Suppressor macrophage (primary cell): ENCODE results near the gene LIPC.

ENCODE experiments used
- DNase-seq, 4 experiments: peaks; one replicate each; pipeline ENCODE4 v3.0.0-alpha.2; 2020 to 2022

Gene LIPC

DNA sequence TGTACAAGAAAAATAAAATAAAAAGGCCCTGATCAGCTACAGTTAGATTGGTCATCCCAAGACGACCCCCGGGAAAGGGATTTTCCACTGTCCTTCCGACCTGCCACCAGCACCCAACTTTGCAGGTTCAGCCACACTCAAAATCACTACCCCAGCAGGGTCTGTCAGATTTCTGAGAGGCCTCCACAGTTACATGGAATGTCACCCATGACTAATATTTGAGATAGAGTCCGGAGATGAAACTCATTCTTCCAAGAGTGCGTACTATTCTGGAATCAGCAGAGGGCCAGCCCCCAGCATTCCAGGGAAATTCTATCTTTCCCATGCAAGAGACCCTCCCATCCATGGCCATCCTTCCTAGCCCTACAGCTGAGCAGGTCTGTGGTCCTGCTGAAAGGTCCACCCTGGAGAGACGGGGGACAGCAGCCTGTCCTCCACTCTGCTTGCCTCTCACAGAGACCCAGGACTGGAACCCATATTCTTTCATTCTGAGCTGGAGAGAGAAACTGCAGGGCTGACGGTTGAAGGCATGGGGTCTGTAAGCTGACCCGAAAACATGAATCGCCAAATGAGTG lies 5.8 kb downstream of the LIPC start:
- DNase-seq = no peak

DNA sequence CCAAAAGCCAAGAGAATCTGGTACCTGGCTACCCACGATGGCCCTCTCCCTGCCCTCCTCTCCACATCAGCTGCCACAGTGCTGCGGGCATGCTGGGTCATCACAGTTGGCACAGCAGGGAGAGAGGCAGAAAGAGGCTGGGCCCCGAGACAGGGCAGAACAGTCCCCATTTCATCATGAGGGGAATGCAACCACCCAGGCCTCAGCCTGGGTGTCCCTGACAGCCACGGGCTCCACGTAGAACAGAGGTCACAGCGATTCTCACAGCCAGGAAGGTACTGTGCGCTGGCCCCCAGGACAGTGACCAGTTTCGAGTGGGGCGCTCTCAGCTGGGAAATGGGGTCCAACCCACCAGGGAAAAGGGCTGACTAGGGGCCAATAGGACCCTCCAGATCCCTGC lies 6.3 kb downstream of the LIPC start:
- no peak for DNase-seq

GRCh38 chr15:58438956-58439355 lies 7.2 kb downstream of the LIPC start:
- DNase-seq = peak; percentile 68 to 83 (median 77)

DNA sequence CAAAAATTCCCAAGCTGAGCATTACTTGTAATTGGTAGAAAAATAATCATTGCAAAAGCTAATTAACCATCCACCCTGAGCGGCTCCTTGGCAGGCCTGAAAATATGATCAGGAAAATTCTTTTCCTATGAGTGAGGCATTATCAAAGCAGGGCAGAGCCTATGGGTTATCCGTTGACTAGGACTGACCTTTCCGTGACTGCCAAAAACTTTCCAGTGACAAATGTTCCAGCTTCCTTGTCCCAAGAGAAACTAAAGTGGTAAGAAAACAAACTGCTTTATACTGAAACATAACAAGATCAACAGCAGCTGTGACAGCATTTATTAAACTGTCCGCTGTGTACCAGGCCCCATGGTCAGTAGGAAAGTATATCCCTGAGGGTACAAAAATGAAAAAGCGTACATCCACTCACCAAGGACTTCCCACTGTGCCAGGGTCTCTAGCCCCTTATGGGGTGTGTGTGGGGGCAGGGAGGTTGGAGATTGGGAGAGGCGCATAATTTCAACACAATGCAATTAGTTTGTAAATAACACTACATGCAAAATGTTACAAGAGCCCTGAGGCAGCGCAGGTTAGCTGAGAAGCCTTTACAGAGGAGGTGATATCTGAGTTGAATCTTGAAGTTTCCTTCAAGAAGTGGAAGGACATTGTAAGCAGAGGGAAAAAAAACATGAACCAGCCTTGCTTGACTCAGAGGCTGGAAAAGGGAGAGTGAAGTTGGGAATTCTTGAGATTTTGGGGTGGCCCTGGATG lies 8.5 kb downstream of the LIPC start:
- no peak for DNase-seq

DNA sequence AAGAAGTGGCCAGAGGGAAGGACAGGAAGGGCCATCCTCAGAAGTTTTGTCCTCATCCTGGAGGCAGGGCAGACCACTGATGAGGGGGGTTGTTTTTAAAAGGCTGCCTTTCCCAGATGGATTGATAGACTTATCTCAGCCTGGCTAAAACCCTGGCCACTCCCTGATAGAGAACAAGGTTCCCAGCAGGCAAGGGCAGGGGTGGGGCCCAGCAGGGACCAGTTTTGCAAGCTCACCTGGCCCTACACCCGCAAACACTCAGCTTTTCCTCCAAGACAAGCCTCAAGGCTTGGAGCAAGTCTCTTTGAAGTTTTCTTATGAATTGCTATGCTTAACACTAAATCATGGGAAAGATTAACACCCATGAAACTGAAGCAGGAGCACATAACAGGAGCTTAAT lies 9.1 kb downstream of the LIPC start:
- DNase-seq = no peak

DNA sequence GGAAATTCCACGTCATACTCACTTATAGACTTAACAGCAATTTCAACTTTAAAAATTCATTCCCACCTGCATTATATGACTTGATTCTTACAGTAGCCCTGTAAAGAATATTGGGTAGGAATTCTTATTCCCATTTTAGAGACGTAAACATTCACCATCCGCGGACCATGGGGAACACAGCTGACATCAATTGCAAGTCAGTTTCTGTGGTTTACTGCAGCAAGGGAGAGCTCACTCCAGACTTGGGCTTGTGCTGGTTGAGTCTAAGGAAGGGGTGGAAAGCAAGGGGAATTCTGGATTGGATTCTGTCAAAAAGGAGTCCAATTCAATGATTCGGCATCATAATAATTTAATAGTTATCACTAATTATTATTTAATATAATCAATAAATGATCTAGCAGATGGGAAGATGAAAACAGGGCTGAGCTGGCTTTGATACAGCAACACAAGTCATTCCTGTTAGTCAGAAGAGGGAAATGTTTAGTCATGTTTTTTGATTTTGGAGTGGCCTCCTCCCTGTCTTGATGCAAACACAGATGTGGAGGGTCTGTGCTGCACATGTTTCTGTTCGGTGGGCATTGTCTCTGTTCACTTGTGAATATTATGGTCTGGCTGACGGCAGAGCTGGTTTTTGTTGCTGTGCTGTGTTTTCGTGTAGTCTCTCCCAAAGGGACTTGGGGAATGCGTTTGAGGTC lies 9.7 kb downstream of the LIPC start:
- DNase-seq = no peak

DNA sequence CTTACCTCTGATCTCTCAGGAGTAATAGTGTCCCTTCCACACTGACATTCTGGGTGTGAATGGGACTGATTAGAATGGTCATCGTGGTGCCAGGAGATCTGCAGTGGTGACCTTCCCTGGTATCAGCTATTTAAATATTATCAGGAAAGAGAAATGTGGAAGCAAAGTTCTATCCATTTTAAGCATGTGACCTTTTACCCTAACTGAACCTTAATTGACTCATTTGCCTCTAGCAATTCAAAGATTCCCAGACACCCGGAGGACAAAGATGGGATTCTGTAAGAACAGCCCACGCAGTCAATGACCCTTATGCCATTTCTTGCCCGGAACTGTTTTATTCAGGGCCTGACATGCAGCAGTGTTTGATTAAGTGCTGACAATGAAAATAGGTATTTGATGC lies 10.3 kb downstream of the LIPC start:
- peak in 3 of 4 experiments; percentile 20 to 58 (median 26) for DNase-seq

- no peak for DNase-seq
Observed at GRCh38 chr15:58443308-58443707, 11.5 kb downstream of the LIPC start.

DNA sequence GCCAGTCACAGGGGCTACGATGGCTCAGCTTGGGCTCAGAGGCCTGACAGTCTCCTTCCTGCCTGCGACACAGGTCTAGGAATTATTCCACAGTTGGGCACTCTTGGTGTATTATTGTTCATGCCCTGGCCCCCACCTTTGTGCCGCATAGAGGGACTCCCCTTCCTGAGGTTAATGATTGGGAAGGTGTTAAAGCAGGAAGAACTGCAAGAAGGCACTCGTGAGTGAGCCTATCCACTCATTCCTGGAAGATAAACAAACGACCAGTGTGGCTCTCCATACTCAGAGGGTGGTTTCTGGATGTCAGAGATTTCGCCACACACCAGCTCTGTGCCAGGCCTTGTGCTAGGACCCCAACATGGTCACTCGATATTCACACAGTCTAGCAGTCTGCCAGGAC lies 12.3 kb downstream of the LIPC start:
- no peak for DNase-seq

DNA sequence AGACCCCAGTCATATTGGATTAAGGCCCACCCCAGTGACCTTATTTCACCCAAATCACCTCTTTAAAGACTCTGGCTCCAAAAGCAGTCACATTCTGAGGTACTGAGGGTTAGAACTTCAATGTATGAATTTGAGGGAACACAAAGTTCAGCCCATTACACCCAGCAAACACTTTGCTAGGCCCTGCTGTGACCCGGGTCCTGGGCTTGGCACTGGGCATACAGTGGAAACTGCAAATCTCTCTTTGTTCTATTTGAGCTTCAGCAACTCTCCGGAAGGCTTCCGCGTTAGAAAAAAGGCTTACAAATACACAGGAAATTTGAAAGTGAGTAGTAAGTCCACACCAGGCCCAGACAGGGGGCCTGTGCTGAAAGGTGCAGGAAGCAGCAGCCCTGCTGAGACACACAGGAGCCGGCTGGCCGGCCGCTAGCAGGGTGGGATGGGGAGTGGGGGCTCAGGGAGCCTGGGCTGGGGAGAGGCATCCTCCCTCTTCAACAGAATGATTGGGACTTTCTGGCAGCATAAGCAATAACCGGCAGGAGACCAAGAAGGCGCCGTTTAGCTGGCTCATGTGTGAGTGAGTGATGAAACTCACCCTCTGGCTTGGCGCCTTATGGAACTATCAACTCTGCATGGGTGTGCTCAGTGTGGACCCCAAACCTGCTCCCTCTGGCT lies 13.0 kb downstream of the LIPC start:
- no peak for DNase-seq

GRCh38 chr15:58445865-58446264 lies 14.1 kb downstream of the LIPC start:
- no peak for DNase-seq

DNA sequence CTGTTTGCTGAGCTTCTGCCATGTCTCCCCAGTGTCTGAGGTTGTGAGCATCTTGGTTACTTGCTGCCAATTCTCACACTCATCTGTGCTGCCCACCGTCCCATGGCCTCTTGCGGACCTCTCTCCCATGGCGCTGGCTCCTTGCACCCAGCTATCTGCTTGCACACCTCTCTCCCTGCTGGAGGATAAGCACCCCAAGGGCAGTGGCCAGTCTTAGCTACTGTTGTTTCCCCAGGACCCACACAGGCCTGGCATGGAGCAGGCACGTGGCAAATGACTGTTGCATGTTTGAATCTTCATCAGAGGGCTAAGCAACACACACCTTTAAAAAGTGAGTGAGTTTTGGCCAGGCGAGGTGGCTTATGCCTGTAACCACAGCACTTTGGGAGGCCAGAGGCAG lies 14.7 kb downstream of the LIPC start:
- DNase-seq = no peak

DNA sequence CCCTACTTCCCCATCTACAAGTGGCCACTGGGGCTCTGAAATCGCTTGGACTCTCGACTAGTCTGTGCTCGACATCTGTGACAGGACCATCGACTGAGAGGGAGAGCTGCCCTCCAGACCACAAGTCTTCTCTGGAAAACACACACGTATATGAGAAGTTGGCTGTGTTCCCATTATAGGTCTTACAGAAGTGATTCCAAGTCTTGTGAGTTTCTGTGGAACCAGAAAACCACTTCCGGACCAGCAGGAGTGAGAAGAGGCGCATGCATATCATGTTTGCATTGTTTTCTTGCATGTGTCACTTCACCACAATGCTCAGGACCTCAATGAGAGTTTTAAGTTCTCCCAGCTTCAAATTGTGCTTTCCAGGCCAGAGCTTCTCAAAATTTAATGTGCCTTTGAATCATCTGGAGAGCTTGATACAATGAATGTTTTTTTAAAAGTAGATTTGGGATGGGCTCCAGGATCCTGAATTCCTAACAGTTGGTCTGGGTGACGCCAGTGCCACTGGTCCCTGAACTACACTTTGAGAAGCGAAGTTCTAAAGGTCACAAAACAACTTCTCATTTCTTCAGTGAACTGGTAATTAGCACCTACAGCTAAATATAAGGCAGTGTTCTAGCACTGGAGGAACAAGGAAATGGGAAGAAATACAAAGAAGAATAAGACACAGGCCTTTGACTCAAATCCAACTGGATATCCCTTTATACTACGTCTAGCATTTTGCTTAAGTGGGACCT lies 15.7 kb downstream of the LIPC start:
- peak; percentile 60 to 91 (median 78) for DNase-seq

- DNase-seq = no peak
Observed at GRCh38 chr15:58448331-58448730, 16.5 kb downstream of the LIPC start.

DNA sequence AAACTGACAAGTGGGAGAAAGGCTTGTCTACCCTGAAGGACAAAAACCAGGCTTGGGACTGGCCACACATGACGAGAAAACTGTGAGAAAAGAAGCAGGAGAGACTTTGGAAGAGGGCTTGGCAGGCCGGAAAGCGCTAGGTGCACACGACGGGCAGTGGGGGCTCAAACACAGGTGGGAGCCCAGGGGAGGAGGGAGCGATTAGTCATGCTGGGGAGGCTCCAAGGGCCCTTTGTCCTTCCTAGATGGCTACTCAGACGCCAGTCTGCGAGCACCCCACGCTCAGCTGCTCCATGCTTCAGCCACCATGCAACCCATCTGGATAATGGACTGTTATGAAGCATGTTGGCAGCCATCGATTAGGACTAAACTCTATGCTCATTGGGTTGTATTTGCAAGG lies 17.1 kb downstream of the LIPC start:
- no peak for DNase-seq

GRCh38 chr15:58451826-58452225 lies 20.0 kb downstream of the LIPC start:
- DNase-seq = no peak

- DNase-seq = no peak
Observed at GRCh38 chr15:58452775-58453174, 21.0 kb downstream of the LIPC start.

- DNase-seq = peak; percentile 64 to 85 (median 76)
Observed at GRCh38 chr15:58453931-58454793, 22.4 kb downstream of the LIPC start.

GRCh38 chr15:58454950-58455401 lies 23.2 kb downstream of the LIPC start:
- no peak for DNase-seq

- DNase-seq = peak in 2 of 4 experiments; percentile 51 to 69
Observed at GRCh38 chr15:58457466-58457965, 25.7 kb downstream of the LIPC start.

DNA sequence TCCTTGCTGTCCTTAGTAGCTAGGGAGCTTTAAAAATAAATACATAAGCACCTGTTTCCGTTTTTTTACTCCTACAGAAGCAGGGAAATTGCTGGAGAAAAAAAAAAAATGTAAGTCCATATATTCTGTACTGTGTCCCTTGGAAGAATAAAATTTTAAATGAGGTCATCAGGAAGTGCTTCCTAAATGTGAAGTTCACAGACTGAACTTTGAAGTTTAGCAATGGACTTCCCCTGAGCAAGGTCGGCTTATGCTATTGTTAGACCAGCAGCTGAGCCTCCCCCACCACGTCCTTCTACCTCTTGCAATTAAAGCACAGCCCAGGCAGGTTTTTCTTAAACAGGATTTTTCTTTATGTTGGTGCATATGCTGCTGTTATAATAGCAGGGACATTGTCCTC lies 26.3 kb downstream of the LIPC start:
- peak; percentile 51 to 78 (median 70) for DNase-seq
